Measurements from ENCODE around the gene TRAF6. TPM values are rescaled to one million over a fixed set of nuclear protein-coding genes. Genes with fewer than 3 reads are reported as not detected.
A peak's percentile ranks its signal among the peaks of the same experiment; 100 is the strongest.

Gene TRAF6
- total and polyA plus RNA-seq, 7 donors = 3.6 to 15.5 (median 10.3) TPM

- TF ChIP-seq POLR2AphosphoS5 (IDR thresholded peaks at IDR 0.05) (no peak), EP300 (IDR thresholded peaks at IDR 0.05) (no peak), POLR2A (IDR thresholded peaks at IDR 0.05) (no peak), CTCF (IDR thresholded peaks at IDR 0.05) (no peak)
- Histone ChIP-seq H3K4me3 (peak overlapping the region; percentile 59 to 98 (median 86)), H3K36me3 (no peaks in the 10 kb centered on the region), H3K4me1 (peaks cover 0 to 29% (median 13%) of the 10 kb centered on the region in 4 donors), H3K9me3 (peaks cover 0 to 3% (median 0%) of the 10 kb centered on the region in 4 donors), H3K27me3 (no peaks in the 10 kb centered on the region), H3K27ac (peak overlapping the region; percentile 85 to 94 (median 92))
- intact Hi-C loops (cut with DNase I) = no loop called here
- 0 to 1% methylated on average over 15 of the region's 15 CpGs for WGBS, 2 donors
- DNase-seq = no peak
Measured at GRCh38 chr11:36509201-36509639, 852 bp downstream of the TRAF6 start.

GRCh38 chr11:36508743-36509142 lies 1.3 kb downstream of the TRAF6 start:
- intact Hi-C loops (cut with DNase I) = no loop called here
- H3K36me3 ChIP-seq = no peaks in the 10 kb centered on the region
- peak overlapping the region; percentile 59 to 98 (median 86) for H3K4me3 ChIP-seq
- 14 to 36% methylated on average over 3 of the region's 3 CpGs for WGBS, 2 donors
- peak overlapping the region; percentile 85 to 94 (median 92) for H3K27ac ChIP-seq
- H3K4me1 ChIP-seq = peaks cover 0 to 29% (median 13%) of the 10 kb centered on the region in 4 donors
- no peak for DNase-seq
- TF ChIP-seq POLR2A (IDR thresholded peaks at IDR 0.05) (no peak), POLR2AphosphoS5 (IDR thresholded peaks at IDR 0.05) (no peak), CTCF (IDR thresholded peaks at IDR 0.05) (no peak), EP300 (IDR thresholded peaks at IDR 0.05) (no peak)
- no peaks in the 10 kb centered on the region for H3K9me3 ChIP-seq
- H3K27me3 ChIP-seq = no peaks in the 10 kb centered on the region

- Histone ChIP-seq H3K4me3 (no peak overlapping the region), H3K27ac (peak overlapping the region in 2 of 4 donors; percentile 92 to 93), H3K9me3 (no peaks in the 10 kb centered on the region), H3K27me3 (no peaks in the 10 kb centered on the region), H3K36me3 (no peaks in the 10 kb centered on the region), H3K4me1 (peaks cover 0 to 32% (median 13%) of the 10 kb centered on the region in 4 donors)
- 51 to 66% methylated on average over 7 of the region's 7 CpGs for WGBS, 2 donors
- intact Hi-C loops (cut with DNase I) = no loop called here
- no peak for DNase-seq
- TF ChIP-seq CTCF (IDR thresholded peaks at IDR 0.05) (no peak), POLR2A (IDR thresholded peaks at IDR 0.05) (no peak)
Measured at GRCh38 chr11:36507824-36508489, 2.1 kb downstream of the TRAF6 start.

DNA sequence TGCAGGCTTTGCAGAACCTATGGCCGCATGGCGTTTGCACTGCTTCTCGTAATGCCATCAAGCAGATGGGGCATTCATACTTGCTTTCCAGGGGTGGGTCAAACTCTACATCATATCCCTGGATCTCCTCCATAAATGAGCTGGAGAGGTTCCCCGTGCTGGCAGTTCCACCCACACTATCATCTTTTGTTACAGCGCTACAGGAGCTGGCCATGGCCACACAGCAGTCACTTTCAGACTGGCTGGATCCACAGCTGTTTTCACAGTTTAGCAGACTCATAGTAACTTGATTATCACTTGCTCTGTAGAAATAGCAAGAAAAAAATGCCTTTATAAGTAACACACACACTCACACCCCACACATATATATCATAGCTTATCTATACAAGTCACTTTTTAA lies 8.8 kb downstream of the TRAF6 start:
- Histone ChIP-seq H3K27ac (peak overlapping the region in 1 of 4 donors; percentile 49), H3K4me3 (no peak overlapping the region), H3K4me1 (peaks cover 0 to 32% (median 14%) of the 10 kb centered on the region in 4 donors), H3K36me3 (peaks cover 0 to 50% (median 14%) of the 10 kb centered on the region in 4 donors), H3K9me3 (no peaks in the 10 kb centered on the region), H3K27me3 (no peaks in the 10 kb centered on the region)
- intact Hi-C loops (cut with DNase I) = no loop called here
- TF ChIP-seq POLR2A (IDR thresholded peaks at IDR 0.05) (no peak), EP300 (IDR thresholded peaks at IDR 0.05) (no peak), POLR2AphosphoS5 (IDR thresholded peaks at IDR 0.05) (no peak), CTCF (IDR thresholded peaks at IDR 0.05) (no peak)
- DNase-seq = no peak
- 91 to 93% methylated on average over 5 of the region's 5 CpGs for WGBS, 2 donors

Measured in sigmoid colon (tissue), 7 donors.